NCI-H446 (cell line): ENCODE data around the gene DARS1.

Source experiments
- DNase-seq, 2 experiments: peaks; one replicate each; lab custom pipeline; 2025; lab: John Stamatoyannopoulos, UW

The DARS1 gene

DNA sequence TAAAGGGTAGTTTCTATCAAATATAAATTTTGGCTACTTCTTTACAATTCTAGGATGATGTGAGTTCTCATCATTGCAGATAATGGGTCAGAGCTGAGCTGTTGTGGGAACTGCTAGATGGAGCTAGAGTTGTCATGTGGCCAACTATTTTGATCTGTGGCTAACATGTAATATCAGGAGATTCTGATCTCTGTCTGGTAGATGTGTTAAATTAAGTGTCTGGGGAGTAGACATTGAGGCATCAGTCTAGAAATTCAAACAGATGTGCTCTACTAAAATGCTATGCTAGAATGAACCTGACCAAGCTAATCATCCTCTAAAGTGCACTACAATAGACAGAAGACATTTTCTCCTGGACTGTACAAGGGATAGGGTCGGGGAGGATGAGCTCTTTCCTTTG lies 30.3 kb upstream of the DARS1 start:
- DNase-seq: no peak

DNA sequence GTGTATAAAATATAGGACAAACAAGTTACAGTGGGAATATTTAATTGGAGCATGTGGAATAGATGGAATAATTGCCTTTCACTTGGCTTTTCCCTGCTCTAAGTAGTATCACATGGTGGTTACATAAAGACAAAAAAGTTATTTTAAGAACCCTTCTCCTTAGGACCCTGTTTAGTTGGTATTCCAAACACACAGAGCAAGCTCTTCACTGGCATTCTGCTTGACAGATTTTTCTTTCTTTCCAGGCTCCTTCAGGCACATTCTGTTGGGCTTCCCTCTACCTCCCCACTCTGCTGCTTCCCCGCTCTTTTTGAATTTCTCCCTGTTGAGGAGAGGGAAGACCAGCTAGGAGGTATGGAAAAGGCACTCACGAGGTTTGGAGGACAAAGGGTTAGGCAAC lies 29.0 kb upstream of the DARS1 start:
- DNase-seq: no peak

DNA sequence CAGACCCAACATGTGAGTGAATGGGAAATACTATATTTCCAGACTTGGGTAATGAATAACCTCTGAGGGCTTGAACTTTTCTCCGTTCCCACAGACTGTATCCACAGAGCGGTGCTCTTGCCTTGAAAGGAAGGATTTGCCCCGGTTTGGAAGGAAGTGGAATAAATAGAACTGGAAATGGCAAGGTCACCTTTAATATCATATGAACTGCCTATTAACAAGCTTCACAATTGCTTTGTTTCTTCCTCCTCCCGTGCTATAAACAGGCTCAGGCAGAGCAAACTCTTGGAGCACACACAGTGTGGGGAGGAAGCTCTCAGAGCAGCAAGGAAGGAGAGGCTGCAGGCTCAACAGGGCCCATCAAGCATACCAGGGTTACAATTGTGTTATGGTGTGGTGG lies 28.5 kb upstream of the DARS1 start:
- no peak for DNase-seq

DNA sequence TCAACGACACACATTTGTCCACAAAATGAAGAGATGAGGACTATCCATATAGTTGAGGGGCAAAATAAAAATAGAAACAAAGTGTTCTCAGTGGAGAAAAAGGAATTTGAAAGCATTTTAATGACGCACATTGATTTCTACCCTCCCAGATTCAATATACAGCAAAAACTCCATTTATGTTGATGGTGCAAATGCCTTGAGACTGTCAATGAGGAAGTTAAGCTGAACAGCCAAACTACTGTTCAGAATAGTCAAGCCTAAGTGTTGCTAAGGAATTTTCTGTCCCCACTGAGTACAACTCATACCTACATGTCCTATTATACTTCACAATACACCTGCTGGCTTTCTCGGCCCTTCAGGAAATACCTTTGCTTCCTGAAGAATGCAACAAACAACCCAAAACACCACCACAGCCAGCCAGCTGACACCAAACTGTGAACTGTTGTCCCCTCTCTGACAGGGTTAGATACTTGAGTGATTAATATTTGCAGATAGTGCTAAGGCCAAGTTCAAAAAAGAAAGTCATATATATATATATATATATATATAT lies 27.8 kb upstream of the DARS1 start:
- DNase-seq: no peak

DNA sequence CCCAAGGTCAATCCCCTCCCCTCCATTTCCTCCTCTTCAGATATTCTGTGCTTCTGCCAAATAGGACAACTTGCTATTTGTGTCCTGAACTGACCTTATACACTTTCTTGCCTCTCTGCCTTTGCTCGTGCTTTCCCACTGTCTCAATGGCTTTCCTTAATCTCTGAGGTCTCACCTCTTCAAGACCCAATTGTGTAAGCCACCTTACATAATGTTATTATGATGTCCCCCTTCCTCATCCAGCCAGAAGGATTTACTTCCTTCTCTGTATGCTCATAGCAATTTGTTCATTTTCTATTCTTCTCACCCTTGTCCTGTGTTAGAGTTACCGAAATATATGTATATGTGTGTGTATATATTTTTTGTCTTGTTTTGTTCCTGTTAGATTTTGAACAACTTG lies 26.9 kb upstream of the DARS1 start:
- no peak for DNase-seq

DNA sequence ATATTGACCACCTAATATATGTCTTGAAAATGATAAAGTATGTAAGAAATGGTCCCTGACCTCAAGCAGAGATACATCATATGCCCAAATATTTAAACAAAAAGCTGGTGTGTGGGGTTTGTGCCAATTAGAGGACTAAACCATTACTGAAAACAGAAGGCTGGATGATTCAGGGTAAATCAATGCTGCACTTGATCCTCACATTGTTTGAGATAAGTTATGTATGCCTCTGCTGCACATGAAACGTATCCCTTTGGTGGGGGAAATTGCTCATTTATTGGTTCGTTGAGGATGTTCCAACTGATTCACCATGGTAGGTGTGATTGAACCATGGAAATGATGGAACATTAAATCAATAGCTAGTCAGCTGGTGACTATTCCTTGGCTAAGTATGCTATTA lies 24.7 kb upstream of the DARS1 start:
- DNase-seq: no peak

DNA sequence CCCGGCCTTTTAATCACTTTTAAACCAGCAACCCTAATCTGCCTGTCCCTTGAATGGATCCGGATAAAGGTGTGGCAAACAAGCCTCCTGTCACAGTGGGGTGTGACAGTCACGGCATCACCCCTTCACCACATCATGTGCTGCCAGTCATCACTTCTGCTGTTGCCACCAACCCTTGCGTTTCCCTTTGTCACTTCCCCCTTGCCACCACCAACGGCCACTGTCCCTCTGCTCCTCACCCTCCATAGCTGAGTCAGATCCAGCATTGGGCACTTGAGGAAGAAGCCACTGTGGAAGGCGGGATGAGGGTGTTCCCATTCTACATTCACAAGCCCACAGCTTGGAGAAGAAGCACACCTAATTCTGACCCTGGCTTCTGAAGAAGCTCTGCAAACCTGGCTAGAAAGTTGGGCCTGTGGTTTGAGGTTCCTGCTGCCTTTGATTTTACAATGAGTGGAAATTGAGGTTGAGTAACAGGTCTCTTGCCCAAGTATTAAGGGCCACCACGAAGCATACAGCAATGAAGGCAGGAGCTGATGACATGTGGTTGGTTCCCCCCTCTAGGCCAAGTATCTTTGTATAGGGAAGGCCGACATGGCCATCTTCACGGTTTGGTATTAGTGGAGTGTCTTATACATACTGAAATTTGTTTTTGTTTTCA lies 22.9 kb upstream of the DARS1 start:
- no peak for DNase-seq

DNA sequence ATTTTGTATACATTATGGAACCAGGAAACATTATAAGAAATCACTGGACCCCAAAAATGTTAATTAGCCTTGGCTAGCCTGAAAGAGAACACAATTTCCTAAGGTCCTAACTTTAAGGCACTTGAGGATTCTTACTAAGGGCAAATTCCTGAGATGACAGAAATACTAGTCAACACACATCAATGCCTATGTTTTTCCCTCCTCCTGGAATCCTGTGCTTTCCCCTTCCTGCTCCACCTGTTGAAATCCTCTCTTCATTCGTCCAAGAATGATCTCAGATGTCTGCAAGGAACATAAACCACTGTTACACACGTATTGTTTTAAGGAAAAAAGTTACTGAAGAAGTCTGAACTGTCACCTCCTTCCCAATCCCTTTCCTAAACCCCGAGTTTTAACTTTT lies 21.2 kb upstream of the DARS1 start:
- no peak for DNase-seq

DNA sequence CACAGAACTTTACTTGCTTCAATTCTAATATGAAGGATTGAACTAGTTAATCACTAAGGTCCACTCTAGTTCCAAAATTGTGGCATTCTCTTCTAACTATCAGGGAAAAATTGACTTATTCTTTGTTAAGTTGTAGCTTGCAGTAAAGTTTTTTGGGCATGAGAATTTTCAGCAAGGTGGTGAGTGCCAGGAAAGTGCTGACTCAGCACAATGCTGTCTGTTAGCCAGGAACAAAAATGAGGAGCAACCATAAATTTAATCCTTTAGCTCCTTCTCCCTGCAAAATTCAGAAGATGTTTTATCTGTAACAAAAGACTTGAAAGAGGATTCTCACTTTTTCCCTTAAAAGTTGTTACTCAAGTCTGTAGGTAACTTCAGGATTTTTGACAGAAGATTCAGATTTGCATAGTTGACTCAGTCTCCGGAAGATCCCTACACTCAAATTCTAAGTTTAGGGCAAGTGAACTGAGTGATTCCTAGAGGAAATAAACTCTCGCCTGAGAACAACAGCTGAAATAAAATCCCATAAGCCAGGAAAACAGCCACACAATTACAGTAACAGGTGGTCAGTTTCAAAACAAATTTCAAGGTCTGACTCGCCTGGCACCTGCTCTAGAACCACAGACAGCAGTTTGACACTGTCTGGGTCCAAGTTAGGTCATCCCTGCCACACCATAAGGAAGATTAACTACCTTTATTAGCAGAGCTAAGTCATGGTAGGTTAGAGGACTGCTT lies 20.2 kb upstream of the DARS1 start:
- DNase-seq: peak in 1 of 2 experiments; percentile 48

DNA sequence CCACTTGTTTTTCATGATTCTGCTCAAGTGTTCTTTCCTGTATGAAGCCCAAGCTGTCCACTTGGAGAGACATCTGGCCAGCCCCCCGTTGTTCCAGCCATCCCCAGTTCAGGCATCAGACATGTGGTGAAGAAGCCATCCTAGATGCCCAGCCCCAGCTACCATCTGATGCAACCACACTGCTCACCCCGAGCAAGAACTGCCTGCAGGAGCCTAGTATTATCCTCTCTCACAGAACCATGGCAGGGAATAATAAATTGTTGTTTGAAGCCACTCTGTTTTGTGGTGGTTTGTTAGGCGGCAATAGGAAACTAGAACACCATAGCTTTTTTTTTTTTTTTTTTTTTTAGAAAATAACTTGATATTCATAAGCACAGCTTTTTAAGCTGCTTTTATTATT lies 19.5 kb upstream of the DARS1 start:
- peak in 1 of 2 experiments; percentile 27 for DNase-seq

DNA sequence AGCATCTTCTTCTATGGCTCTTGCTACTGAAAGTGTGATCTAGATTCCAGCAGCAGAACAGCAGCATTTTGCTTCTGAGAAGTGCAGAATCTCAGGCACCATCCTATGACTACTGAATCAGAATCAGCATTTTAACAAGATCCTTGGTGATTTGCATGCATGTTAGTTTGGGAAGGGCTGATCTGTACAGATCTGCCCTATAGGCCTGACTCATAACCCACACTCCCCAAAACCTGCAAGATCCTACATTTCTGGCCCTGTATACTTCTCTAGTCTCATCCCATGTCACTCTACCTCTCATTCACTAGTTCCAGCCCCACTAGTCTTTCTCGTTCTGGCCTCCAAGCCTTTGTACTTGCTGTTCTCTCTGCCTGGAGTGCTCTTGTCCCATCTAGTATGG lies 15.7 kb upstream of the DARS1 start:
- DNase-seq: no peak

DNA sequence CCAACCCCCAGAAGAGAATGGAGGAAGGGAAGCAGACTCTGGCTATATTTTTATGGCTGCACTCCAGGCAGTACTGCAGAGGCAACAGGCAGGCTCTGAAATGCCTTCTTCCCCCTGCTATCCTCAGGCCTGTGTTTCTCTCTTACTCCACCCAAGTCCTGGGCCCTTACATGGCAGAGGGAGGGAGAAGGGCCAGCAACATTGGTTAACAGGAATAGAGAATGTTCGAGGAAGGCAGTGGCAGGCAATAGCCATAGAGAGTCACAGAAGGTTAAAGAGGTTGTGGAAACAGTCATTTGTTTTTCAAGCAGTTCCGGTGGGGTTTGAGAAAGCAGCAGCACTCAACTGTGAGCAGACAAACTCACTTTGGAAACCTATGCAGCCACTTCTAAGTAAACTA lies 15.1 kb upstream of the DARS1 start:
- DNase-seq: no peak

DNA sequence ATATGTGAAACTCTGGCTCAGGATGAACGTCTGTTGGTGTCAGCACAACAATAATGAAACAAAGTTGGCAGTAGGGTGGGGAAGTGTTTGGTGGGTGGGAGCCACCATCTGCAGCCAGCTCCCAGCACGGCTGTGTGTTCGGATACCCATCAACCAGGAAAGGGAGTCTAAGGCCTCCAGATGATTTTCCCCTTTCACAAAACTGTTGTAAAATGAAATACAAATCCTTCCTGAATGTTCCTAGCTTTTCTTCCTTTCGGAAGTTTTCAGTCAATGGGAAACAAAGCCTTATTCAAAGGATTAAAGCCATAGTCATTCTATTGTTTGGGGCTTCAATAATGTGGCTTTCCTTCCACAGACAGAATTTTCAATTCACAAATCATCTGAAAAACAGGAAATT lies 14.5 kb upstream of the DARS1 start:
- DNase-seq: peak in 1 of 2 experiments; percentile 11

DNA sequence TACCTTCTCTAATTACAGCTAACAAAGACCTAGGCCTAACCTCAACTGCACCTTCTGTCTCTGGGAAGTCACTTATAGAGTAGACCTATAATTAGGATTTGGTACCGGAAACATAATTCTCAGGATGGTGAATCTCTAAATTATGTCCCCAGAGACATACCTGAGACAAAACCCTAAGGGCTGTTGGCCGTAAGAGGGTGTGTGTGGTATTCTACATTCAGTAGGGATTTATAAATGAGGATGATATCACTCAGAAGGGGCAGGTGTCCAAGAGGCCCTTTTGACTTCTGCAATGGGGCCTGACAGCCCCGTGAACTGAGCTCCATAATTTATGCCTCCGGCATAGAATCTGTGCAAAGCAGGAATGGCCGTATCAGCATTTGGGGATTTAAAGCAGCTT lies 13.5 kb upstream of the DARS1 start:
- DNase-seq: no peak

DNA sequence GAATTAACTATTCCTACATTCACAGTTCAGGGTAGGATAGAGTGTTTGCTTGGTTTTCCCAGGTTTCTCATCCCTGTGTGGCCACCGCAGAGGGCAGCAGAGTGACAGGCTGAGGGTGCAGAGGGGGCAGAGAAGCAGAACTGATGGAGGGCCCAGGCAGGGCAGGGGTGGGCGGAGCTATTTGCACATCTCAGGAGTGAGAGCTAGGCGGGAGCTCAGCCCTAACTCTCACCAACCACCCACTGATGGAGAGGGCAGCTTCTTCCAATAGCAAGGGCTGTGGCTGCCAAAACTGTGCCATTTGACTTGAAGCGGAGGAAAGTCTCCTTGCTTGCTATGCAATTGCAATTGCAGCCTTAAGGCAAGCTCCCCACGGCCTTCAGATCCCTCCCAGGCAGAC lies 12.0 kb upstream of the DARS1 start:
- DNase-seq: no peak

DNA sequence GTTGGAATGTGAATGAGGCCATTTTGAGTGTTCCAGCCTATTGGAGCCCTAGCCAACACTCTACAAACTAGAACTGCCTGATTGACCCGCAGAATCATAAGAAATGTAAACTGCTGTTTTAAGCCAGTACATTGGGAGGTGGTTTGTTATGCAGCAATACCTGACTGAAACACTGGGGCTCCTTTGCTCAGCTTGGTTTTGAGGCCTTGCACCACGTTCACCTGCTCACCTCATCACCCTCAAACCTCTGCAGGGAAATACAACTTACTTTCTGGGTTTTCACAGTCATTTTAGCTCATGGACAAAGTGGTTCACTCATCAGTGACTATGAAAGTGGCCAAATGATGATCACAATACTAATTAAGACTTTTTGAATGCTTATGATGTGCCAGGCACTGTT lies 10.9 kb upstream of the DARS1 start:
- DNase-seq: no peak

DNA sequence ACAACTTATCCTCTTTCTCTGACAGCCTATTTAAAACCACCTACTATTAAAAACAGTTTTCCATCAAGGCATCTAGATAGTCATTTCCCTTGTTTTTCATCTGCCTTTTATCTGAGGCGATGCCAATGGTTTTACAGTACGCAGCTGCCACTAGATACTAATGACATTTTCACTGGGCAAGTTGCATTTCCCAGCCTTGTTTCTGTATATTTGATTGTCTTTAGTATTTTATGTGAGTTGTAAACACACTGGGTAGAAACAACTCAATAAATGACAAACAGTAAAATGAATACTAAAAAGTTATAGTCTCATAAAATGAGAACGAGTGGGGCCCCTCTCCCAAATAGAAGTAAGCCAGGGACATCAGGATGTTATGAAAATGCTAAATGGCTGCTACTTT lies 8.9 kb upstream of the DARS1 start:
- no peak for DNase-seq

DNA sequence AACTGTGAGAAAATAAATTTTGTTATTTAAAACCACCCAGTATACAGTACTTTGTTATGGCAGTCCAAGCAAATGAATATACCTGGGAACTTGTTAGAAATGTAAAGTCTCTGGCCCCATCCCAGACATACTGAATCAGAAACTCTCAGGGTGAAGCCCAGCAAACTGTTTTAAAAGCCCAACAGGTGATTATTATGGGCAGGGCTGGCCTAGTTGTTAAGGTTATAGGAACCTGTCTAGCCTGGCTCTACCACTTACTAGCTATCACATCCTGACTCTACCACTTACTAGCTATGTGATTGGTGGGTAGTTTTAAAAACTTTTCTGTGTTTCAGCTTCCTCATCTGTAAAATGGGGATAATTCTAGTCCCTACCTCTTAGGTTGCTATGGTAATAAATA lies 8.0 kb upstream of the DARS1 start:
- no peak for DNase-seq

DNA sequence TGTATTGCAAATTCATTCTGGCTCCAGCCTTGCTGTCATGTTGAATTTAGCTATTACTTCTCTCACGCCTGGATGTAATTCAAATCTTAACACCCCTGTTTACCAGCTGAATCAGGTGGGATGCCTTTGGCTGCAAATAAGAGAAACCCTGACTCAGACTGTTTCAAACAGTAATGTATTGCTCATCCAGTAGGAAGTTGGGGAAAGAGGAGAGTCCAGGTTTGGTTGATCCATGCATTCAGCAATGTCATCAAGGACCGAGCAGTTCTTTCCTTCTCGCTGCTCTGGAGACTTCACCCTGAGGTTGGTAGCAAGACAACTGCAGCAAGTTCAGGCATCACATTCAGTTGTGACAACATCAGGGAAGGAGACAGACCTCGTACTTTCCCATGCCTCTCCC lies 6.4 kb upstream of the DARS1 start:
- no peak for DNase-seq

DNA sequence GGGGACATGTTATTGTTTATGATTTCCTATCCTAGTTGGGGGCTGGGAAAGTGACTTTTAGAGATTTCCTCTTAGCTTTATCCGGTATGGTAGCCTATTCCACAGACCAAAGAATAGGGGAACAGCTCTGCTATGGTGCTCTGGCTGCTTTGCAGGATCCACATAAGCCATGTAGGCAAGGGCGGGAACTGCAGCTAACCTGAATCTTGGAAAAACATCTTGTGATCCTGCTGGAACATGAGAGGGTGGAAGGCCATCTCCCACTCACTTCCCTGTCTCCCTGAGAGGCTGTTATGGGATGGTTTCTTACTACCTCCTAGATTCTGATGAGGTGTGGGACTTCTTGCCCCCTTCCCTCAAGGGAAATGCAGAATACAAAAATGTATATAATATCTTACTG lies 2.0 kb upstream of the DARS1 start:
- DNase-seq: no peak

DNA sequence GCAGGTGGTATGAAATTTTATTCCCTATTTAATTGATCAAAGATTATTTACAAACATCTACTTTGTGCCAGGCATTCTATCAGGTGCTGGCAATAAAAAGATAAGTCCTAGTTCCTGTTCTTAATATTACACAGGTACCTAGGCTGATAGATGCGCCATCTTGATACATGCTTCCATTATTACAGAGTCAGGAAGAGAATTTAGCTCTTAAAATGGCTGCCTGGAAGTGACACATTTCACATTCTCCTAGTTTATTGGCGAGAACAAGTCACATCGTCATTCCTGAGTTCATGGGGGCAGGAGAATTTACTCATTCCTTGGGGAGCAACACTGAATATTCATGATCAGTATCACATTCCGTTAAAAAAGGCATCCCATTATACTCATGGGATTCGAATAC lies 1.1 kb upstream of the DARS1 start:
- DNase-seq: no peak

DNA sequence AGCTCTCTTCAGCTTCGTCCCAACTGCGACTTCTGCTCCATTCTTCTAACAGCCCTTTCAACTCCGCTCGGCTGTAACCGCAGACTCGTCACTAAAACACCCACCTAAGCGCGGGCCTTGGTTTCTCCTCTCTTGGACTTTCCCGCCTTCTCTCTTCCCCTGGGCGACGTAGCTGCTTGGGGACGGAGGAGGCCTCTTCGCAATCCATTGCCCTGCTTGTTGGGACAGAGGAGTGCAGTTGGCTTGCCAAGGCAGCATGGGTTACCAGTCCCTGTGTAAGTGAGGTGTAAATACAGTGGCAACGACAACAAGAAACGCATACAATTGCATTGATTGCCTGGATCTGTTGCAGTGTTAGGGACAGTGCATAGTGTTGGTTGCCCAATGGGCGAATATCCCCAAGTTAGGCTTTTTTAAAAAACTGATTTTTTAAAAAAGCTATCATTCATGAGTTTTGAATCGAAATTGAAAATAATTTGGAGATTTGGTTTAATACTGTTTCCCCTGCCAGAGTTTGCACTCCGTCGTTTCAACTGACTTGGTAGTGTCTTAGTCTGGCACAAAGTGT lies 484 bp upstream of the DARS1 start:
- no peak for DNase-seq
